Gastroesophageal sphincter (tissue), 3 donors: ENCODE results near the gene LAMB1.
A peak's percentile ranks its signal among the peaks of the same experiment; 100 is the strongest.

Source experiments
- EP300 ChIP-seq: sonication (generic); formaldehyde crosslinking; IDR thresholded peaks from one replicate; pipeline ENCODE4 v1.6.1; 2017; ENCODE audit warnings: antibody characterized with exemption, mild to moderate bottlenecking
- POLR2A ChIP-seq, 2 donors: fragments of 450-650 bp; IDR thresholded peaks; one replicate each; pipeline ENCODE4 v1.6.1; 2017; ENCODE audit warnings: antibody characterized with exemption in 2 of 2, mild to moderate bottlenecking in 2 of 2, moderate library complexity in 1 of 2
- POLR2AphosphoS5 ChIP-seq: sonication (generic); formaldehyde crosslinking; IDR thresholded peaks from one replicate; pipeline ENCODE4 v1.6.1; 2017; ENCODE audit warnings: antibody characterized with exemption
- TF ChIP-seq, protein P1 (sequence below), 4 experiments: fragments of 200-600 bp in 2 of 4; fragments of 450-650 bp in 2 of 4; sonication (generic) in 1 of 4; IDR thresholded peaks; one replicate each; pipeline ENCODE4 v1.5.1; 2017 to 2019; ENCODE audit warnings: antibody characterized with exemption in 4 of 4, mild to moderate bottlenecking in 2 of 4, moderate library complexity in 2 of 4

DNA sequence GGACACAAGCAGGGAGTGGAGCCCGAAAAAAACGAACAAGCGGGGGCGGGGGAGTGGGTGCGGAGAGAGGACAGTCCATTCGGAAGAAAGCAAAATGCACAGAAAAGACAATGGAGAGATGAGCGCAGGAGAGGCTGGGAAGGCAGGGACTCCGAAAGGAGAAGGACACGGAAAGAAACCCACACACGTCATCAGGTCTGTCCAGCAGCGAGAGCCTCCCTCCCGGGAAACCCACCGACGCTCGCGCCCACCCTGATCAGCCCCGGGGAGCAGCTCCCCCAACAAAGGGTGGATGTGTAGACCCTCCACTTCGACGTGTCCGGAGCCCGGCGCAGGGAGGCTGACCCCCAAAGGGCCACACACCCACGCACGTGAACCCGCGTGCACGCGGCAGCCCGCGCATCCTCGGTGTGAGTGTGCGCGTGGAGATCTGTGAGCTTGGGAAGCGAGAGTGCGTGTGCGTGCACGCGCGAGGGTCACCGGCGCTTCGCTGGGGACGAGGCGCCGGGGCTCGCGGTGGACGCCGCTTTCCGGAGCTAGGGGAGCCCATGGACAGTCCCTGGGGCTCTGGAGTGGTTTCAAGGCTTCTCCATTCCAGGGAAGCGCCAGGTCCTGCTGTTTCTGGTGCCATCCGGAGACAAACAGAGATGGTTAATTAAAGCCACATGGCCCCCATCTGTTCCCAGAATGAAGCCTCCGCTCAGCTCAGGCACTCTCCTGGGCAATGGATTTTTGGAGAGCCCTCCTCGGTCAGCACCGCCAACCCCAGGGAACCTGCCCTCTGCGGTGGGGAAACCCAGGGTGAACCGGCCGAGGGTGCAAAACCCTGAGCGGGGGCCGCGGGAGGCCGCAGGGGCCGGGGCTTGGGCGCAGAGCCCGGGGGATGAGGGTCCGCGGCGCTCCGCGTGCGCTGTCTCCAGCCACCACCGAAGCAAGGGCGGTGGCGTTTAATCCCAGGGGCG is 916 bp downstream of the LAMB1 start:
- TF ChIP-seq, protein P1, sequence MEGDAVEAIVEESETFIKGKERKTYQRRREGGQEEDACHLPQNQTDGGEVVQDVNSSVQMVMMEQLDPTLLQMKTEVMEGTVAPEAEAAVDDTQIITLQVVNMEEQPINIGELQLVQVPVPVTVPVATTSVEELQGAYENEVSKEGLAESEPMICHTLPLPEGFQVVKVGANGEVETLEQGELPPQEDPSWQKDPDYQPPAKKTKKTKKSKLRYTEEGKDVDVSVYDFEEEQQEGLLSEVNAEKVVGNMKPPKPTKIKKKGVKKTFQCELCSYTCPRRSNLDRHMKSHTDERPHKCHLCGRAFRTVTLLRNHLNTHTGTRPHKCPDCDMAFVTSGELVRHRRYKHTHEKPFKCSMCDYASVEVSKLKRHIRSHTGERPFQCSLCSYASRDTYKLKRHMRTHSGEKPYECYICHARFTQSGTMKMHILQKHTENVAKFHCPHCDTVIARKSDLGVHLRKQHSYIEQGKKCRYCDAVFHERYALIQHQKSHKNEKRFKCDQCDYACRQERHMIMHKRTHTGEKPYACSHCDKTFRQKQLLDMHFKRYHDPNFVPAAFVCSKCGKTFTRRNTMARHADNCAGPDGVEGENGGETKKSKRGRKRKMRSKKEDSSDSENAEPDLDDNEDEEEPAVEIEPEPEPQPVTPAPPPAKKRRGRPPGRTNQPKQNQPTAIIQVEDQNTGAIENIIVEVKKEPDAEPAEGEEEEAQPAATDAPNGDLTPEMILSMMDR (IDR thresholded peaks at IDR 0.05): no peak
- peak; percentile 32 for TF ChIP-seq POLR2AphosphoS5
- no peak for TF ChIP-seq POLR2A (IDR thresholded peaks at IDR 0.05)
- no peak for TF ChIP-seq EP300
